Measurements from ENCODE around the gene TMEM62. TPM values are rescaled to one million over a fixed set of nuclear protein-coding genes. Genes with fewer than 3 reads are reported as not detected.

Gene TMEM62
- total and polyA plus RNA-seq, 9 of the 15 experiments (the other 6 are each of a cell fraction or from before 2014, with no cell fraction given): 4.4 to 16.6 (median 11.1) TPM

DNA sequence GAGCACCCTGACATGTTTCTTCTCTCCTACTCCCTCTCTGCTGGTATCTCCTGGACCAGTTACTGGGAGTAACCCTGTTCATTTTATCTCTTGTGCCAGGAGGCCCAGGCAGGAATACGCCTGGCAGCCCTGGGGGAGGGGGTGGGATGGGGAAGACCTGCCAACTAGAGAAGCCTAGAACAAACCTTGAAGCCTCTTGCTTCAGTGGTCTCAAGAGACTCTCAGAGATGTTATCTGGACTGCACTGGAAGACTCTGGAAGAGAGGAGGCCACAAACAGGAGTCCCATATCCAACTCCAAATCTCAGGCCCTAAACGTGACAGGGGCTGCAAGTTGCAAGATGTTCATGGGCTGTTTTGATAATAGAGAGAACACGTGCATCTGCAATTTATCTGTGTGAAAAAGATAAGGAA lies 87.6 kb downstream of the TMEM62 start, which contains the start of gene EPB42 (continued):
- TF ChIP-seq RBM39 (optimal IDR thresholded peaks at IDR 0.05; ENCODE audit: low read depth, low read length) (peak; percentile 21), SIN3A (IDR thresholded peaks at IDR 0.05; ENCODE audit: borderline replicate concordance in 2 of 2, control insufficient read depth in 1 of 2, low read depth in 2 of 2, low read length in 2 of 2) (no peak), ZNF583 (CRISPR knock-in tag; IDR thresholded peaks at IDR 0.05) (no peak), MXI1 (IDR thresholded peaks at IDR 0.05; ENCODE audit: low read depth, low read length) (no peak), ZNF589 (CRISPR knock-in tag; IDR thresholded peaks at IDR 0.05; ENCODE audit: low read depth) (peak; percentile 69), E2F4 (CRISPR knock-in tag; IDR thresholded peaks at IDR 0.05; ENCODE audit: low read depth) (no peak), RAD21 (CRISPR knock-in tag; conservative IDR thresholded peaks at IDR 0.05 in 1 of 2, IDR thresholded peaks at IDR 0.05 in 1 of 2) (no peak), PTTG1 (tag; IDR thresholded peaks at IDR 0.05; ENCODE audit: low read depth) (no peak), BCOR (IDR thresholded peaks at IDR 0.05) (0 out of 2 replicates have a peak, but pooled peaks have one; percentile 33), ZNF134 (CRISPR knock-in tag; conservative IDR thresholded peaks at IDR 0.05) (no peak), ZNF707 (CRISPR knock-in tag; conservative IDR thresholded peaks at IDR 0.05) (no peak), CBFA2T2 (conservative IDR thresholded peaks at IDR 0.05) (peak; percentile 92), ZNF347 (CRISPR knock-in tag; IDR thresholded peaks at IDR 0.05; ENCODE audit: low read depth) (no peak), DEAF1 (CRISPR knock-in tag; IDR thresholded peaks at IDR 0.05) (no peak), SIRT6 (IDR thresholded peaks at IDR 0.05; ENCODE audit: low read depth, low read length) (no peak), GABPB2 (CRISPR knock-in tag; conservative IDR thresholded peaks at IDR 0.05) (no peak), HDAC8 (tag; IDR thresholded peaks at IDR 0.05) (no peak), EGR1 (conservative IDR thresholded peaks at IDR 0.05) (no peak), RB1 (IDR thresholded peaks at IDR 0.05; ENCODE audit: low read depth) (no peak), KLF16 (IDR thresholded peaks at IDR 0.05) (peak; percentile 92), ZNF395 (CRISPR knock-in tag; IDR thresholded peaks at IDR 0.05) (peak; percentile 82), MAZ (CRISPR knock-in tag; conservative IDR thresholded peaks at IDR 0.05 in 1 of 2, IDR thresholded peaks at IDR 0.05 in 1 of 2) (peak in 1 of 2 experiments; percentile 35; a peak in 2 of 4 replicates), TAL1 (IDR thresholded peaks at IDR 0.05) (peak; percentile 96)
- TF ChIP-seq, protein P1, sequence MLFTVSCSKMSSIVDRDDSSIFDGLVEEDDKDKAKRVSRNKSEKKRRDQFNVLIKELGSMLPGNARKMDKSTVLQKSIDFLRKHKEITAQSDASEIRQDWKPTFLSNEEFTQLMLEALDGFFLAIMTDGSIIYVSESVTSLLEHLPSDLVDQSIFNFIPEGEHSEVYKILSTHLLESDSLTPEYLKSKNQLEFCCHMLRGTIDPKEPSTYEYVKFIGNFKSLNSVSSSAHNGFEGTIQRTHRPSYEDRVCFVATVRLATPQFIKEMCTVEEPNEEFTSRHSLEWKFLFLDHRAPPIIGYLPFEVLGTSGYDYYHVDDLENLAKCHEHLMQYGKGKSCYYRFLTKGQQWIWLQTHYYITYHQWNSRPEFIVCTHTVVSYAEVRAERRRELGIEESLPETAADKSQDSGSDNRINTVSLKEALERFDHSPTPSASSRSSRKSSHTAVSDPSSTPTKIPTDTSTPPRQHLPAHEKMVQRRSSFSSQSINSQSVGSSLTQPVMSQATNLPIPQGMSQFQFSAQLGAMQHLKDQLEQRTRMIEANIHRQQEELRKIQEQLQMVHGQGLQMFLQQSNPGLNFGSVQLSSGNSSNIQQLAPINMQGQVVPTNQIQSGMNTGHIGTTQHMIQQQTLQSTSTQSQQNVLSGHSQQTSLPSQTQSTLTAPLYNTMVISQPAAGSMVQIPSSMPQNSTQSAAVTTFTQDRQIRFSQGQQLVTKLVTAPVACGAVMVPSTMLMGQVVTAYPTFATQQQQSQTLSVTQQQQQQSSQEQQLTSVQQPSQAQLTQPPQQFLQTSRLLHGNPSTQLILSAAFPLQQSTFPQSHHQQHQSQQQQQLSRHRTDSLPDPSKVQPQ (CRISPR knock-in tag; IDR thresholded peaks at IDR 0.05; ENCODE audit: borderline replicate concordance): peak; percentile 41; the same call in 1 of the 2 replicates

Measured in K562 (cell line).